ENCODE data around the gene A1BG.
A peak's percentile ranks its signal among the peaks of the same experiment; 100 is the strongest.

The A1BG gene

DNA sequence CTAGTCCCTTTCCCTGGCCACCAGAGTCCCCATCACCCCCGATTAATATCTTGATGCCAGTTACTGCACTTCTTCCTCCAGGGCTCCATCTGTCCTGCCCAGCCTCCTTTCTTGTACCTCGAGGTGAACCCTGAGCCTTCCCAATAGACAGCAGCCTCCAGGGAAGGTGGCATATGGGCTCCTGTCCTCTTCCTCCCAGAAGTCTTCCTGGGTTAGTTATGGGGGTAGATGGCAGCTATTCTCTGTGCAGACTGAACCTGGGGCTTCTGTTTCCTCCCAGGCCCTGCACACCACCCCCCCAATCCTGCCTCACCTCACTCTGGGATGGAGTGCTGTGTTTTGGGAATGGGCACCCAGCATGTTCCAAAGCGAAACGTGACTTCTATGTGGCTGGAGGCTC is 44.8 kb upstream of the A1BG start:
- no peak for DNase-seq (ENCODE audit: low read depth)

DNA sequence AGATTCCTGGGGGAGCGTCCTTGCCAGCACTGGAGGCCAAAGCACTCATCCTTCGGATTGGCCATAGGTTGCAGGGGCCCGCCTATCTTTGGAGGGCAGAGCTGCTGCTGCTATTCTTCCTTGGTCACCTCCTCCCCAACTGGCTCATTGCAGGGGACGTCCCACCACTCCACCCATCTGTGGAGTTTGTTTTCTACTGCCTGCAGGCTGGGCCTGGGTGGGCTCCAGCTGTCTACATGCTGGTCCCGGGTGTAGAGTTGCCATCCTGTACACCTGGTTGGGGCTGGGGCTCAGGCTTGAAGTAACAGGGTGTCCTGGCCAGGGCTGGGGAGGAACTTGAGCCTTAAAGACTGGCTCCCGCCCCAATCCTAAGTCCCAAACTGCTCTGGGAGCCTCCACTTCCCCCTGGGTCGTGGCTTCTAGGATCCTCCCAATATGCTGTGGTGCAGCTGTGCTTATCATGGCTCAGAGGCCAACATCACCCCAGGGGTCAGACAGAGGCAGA is 44.3 kb upstream of the A1BG start:
- TF ChIP-seq, protein P1, sequence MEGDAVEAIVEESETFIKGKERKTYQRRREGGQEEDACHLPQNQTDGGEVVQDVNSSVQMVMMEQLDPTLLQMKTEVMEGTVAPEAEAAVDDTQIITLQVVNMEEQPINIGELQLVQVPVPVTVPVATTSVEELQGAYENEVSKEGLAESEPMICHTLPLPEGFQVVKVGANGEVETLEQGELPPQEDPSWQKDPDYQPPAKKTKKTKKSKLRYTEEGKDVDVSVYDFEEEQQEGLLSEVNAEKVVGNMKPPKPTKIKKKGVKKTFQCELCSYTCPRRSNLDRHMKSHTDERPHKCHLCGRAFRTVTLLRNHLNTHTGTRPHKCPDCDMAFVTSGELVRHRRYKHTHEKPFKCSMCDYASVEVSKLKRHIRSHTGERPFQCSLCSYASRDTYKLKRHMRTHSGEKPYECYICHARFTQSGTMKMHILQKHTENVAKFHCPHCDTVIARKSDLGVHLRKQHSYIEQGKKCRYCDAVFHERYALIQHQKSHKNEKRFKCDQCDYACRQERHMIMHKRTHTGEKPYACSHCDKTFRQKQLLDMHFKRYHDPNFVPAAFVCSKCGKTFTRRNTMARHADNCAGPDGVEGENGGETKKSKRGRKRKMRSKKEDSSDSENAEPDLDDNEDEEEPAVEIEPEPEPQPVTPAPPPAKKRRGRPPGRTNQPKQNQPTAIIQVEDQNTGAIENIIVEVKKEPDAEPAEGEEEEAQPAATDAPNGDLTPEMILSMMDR (IDR thresholded peaks at IDR 0.05; ENCODE audit: insufficient read depth, low read depth, low read length, missing control alignments) = no peak
- no peak for DNase-seq (ENCODE audit: low read depth)
- no peak overlapping the region for H3K4me3 ChIP-seq (ENCODE audit: low read length)

More for the DNA sequence above, 44.8 kb upstream of the A1BG start:
- TF ChIP-seq, protein P1 (IDR thresholded peaks at IDR 0.05; ENCODE audit: insufficient read depth, low read depth, low read length, missing control alignments) = no peak
- H3K4me3 ChIP-seq (ENCODE audit: low read length) = no peak overlapping the region

DNA sequence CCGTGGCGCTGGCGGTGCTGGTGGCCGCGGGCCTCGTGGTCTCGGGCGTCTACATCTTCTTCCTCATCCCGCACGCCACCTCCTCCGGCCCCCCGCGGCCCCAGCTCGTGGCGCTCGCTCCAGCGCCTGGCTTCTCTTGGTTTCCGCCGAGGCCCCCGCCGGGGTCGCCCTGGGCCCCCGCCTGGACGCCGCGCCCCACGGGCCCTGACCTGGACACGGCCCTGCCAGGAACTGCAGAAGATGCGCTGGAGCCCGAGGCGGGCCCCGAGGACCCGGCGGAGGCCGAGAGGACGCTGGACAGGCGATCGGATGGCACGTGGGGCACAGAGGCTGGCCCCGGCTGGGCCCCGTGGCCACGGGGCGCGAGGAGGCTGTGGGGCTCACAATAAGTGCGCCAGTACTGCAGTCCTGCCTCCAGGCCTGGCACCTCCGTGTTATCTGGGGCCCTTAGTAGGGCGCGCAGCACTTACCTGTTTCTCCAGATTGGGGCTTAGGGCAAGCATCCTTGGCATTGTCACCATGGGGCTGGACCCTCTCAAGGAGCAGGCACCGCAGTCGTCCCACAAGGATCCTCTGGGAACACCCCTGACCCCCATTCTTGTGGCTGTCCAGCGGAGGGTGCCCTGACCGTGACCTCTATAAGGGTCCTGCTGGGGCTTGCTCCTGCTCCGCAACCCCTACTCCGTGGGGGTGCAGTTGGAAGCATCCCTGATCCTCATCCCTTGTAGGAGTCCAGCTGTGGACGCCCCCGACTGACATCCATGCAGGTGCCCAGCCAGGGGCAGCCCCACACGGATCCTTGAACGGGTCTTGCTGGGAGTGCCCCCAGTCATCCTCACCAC is 43.6 kb upstream of the A1BG start:
- H3K4me3 ChIP-seq (ENCODE audit: low read length) = peak overlapping the region; percentile 14
- TF ChIP-seq, protein P1 (IDR thresholded peaks at IDR 0.05; ENCODE audit: insufficient read depth, low read depth, low read length, missing control alignments) = no peak
- DNase-seq (ENCODE audit: low read depth) = no peak

DNA sequence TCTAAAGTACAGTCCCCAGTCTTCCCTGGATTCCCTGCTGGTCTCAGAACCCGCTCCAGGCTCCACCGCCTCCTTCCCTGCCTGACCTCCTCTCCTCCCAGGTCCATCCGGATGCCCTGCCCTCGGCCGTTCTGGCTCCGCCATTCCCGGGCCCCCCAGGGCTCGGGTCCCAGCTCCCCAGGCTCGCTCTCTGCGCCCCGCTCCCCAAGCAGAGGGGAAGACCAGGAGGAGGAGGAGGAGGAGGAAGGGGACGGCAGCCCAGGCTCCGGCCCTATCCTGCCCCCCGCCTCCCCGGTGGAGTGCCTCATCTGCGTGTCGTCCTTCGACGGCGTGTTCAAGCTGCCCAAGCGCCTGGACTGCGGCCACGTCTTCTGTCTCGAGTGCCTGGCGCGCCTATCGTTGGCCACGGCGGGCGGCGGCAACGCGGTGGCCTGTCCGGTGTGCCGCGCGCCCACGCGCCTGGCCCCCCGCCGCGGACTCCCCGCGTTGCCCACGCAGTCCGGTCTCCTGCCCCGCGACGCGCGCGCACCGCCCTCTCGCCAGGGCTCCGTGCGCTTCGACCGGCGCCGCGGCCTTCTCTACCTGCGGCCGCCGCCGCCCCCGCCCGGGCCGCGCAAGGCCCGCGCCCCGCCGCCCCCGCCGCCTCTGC is 42.8 kb upstream of the A1BG start:
- TF ChIP-seq, protein P1 (IDR thresholded peaks at IDR 0.05; ENCODE audit: insufficient read depth, low read depth, low read length, missing control alignments) = no peak
- H3K4me3 ChIP-seq (ENCODE audit: low read length) = peak overlapping the region; percentile 69
- no peak for DNase-seq (ENCODE audit: low read depth)

DNA sequence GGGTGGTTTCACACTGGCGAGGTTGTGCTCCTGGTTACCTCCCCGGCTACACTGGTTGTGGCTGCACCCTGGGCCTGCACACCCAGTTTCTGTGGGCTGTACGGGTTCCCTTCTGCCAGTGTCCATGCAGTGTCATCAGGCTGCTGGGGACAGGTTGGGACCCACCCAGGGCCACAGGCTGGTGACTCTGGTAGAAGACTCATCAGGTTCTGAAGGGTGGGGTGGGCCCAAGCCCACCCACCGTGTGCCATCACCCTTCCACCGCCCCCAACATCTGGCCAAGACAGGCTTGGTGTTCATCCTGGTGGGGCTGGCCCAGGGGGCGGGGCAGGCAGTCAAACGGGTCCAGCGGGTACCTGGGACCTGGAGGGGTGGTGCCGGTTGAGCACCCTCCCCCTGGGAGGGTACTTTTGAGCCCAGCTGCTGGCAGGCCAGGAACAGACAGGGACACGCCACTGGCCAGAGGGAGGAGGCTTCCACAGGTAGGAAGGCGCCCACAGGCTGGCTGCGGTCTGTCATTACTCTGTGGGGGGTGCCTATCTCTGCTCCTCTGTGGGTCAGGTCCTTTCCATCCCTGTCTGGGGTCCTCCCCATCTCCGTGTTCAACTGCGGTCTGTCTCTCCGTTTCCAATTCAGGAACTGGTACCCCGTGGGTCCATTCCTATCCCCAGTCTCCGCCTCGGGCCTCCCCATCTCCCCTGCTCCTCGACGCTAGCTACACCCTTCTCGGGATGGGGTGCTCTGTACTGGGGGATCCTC is 42.1 kb upstream of the A1BG start, which contains the start of gene RNF225:
Gene RNF225 (plus strand): TSS at position 437 of the 759 bp plus-strand sequence. CDS start 434 bp downstream, outside the sequence.
- peak within 1 kb of the TSS; percentile 69 for H3K4me3 ChIP-seq (ENCODE audit: low read length)
- TF ChIP-seq, protein P1 (IDR thresholded peaks at IDR 0.05; ENCODE audit: insufficient read depth, low read depth, low read length, missing control alignments) = no peak
- DNase-seq (ENCODE audit: low read depth) = peak; percentile 94

DNA sequence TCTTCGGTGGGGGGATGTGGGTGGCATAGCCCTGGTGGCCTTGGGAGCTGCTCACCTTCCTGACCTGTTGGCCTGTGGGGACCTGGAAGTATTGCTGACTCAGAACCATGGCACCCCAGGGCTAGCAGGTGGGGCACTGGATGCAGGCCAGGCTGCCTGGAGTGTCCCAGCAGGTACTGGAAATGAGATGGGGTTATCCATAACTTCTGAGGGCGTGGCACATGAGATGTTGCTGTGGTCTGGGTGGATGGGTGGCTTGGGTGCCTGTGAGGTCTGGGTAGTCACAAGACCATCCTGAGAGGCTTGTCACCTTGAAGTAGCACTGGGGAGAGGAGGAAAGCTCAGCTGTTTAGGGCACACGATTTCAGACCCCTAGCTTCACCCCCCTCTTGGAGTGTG is 41.5 kb upstream of the A1BG start:
- TF ChIP-seq, protein P1 (IDR thresholded peaks at IDR 0.05; ENCODE audit: insufficient read depth, low read depth, low read length, missing control alignments) = no peak
- peak; percentile 54 for DNase-seq (ENCODE audit: low read depth)
- H3K4me3 ChIP-seq (ENCODE audit: low read length) = no peak overlapping the region
